Calu3 (cell line): ENCODE results near the gene CMTM3. TPM values are rescaled to one million over a fixed set of nuclear protein-coding genes. Genes with fewer than 3 reads are reported as not detected.

Experiments used
- BruUV-seq: library from RNA; stranded (reverse); fragments of 400-500 nt; replicated peaks from 2 replicates; lab custom pipeline; 2021; lab: Mats Ljungman, UMichigan
- CTCF ChIA-PET: fragments of 300-600 bp; sonication (Branson Sonifier 250); formaldehyde crosslinking; loops from one replicate; lab custom pipeline; 2022; ENCODE audit warnings: antibody characterized with exemption; lab: Charles Lee
- DNase-seq: peaks from one replicate; pipeline ENCODE4 v3.0.0; 2022
- H3K27ac Mint-ChIP-seq: one replicate; pipeline ENCODE4 v1.8.0; 2022; ENCODE audit warnings: mixed read lengths; ENCODE audit not compliant: unreplicated experiment
- H3K27me3 Mint-ChIP-seq: one replicate; pipeline ENCODE4 v1.8.0; 2022; ENCODE audit warnings: mixed read lengths; ENCODE audit not compliant: unreplicated experiment
- H3K36me3 Mint-ChIP-seq: one replicate; pipeline ENCODE4 v1.8.0; 2022; ENCODE audit warnings: mild to moderate bottlenecking, moderate library complexity, mixed read lengths; ENCODE audit not compliant: insufficient read depth, unreplicated experiment
- H3K4me1 Mint-ChIP-seq: one replicate; pipeline ENCODE4 v1.8.0; 2022; ENCODE audit warnings: mild to moderate bottlenecking, low read depth, mixed read lengths; ENCODE audit not compliant: unreplicated experiment
- H3K4me3 Mint-ChIP-seq: one replicate; pipeline ENCODE4 v1.8.0; 2022; ENCODE audit warnings: mild to moderate bottlenecking, low read depth, moderate library complexity, mixed read lengths; ENCODE audit not compliant: unreplicated experiment
- H3K9me3 Mint-ChIP-seq: one replicate; pipeline ENCODE4 v1.8.0; 2022; ENCODE audit warnings: low read depth, mixed read lengths; ENCODE audit not compliant: unreplicated experiment
- intact Hi-C: fragments of 100-400 bp; cut with micrococcal nuclease; formaldehyde crosslinking; loops from one replicate; pipeline ENCODE4 v1.10.0; 2022; ENCODE audit not compliant: unreplicated experiment
- total RNA-seq: library from RNA; stranded (reverse); gene quantifications from 2 replicates; pipeline ENCODE4 v1.2.3, GENCODE V29; 2022
- TF ChIP-seq, protein P1 (sequence below): fragments of 200-600 bp; IDR thresholded peaks from one replicate; pipeline ENCODE4 v1.8.0; 2022; ENCODE audit warnings: antibody characterized with exemption; ENCODE audit not compliant: unreplicated experiment

The CMTM3 gene
- total RNA-seq, 1 experiment from 2014 or later: 33.6 TPM

DNA sequence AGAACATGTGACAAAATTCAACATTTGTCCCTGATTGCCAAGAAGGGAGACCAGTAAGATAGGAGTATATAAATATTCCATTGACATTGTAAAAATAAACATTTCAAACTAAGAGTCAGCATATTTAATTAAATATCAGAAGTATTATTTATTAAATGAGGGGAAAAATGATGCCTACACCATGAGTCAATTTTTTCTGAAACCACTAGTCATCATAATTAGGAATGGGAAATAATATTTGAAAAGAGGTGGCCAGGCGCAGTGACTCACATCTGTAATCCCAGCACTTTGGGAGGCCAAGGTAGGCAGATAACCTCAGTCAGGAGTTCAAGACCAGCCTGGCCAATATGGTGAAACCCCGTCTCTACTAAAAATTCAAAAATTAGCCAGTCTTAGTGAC lies 36.1 kb upstream of the CMTM3 start:
- Mint-ChIP-seq H3K27ac (peak overlapping the region; percentile 90), H3K9me3 (no peaks in the 10 kb centered on the region), H3K4me3 (no peak overlapping the region), H3K4me1 (peaks cover 21% of the 10 kb centered on the region), H3K36me3 (peaks cover 79% of the 10 kb centered on the region), H3K27me3 (no peaks in the 10 kb centered on the region)
- intact Hi-C loops: no loop called here
- no TSS peak for BruUV-seq
- TF ChIP-seq, protein P1, sequence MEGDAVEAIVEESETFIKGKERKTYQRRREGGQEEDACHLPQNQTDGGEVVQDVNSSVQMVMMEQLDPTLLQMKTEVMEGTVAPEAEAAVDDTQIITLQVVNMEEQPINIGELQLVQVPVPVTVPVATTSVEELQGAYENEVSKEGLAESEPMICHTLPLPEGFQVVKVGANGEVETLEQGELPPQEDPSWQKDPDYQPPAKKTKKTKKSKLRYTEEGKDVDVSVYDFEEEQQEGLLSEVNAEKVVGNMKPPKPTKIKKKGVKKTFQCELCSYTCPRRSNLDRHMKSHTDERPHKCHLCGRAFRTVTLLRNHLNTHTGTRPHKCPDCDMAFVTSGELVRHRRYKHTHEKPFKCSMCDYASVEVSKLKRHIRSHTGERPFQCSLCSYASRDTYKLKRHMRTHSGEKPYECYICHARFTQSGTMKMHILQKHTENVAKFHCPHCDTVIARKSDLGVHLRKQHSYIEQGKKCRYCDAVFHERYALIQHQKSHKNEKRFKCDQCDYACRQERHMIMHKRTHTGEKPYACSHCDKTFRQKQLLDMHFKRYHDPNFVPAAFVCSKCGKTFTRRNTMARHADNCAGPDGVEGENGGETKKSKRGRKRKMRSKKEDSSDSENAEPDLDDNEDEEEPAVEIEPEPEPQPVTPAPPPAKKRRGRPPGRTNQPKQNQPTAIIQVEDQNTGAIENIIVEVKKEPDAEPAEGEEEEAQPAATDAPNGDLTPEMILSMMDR: no peak
- CTCF ChIA-PET: no interaction called here
- DNase-seq: no peak

DNA sequence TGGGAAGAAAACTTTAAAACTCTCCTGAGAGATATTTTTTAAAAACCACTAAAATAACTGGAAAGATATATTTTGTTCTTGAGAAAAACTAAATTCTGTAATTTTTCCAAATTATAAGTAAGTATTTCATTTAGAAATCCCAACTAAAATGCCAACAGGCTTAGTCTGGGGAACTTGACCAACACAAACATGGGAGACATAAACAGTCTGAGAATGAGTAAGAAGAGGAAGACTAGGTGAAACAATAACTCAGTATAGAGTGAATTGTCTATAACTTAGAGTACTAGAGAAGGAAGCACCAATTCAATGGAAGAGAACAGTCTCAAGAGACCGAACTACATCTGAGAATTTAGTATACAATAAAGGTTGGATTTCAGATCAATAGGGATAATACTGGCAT lies 35.4 kb upstream of the CMTM3 start:
- intact Hi-C loops: no loop called here
- Mint-ChIP-seq H3K27ac (peak overlapping the region; percentile 90), H3K27me3 (no peaks in the 10 kb centered on the region), H3K4me3 (peak overlapping the region; percentile 15), H3K4me1 (peaks cover 21% of the 10 kb centered on the region), H3K9me3 (no peaks in the 10 kb centered on the region), H3K36me3 (peaks cover 71% of the 10 kb centered on the region)
- CTCF ChIA-PET: interaction anchor here (1.0 to 2.2 kb wide), 3 partner anchors 11 to 47 kb away, joined by 4 to 6 read pairs (median 5); no protein-coding TSS in a partner anchor
- TF ChIP-seq, protein P1: no peak
- no peak for DNase-seq
- BruUV-seq: TSS peak; percentile 6

DNA sequence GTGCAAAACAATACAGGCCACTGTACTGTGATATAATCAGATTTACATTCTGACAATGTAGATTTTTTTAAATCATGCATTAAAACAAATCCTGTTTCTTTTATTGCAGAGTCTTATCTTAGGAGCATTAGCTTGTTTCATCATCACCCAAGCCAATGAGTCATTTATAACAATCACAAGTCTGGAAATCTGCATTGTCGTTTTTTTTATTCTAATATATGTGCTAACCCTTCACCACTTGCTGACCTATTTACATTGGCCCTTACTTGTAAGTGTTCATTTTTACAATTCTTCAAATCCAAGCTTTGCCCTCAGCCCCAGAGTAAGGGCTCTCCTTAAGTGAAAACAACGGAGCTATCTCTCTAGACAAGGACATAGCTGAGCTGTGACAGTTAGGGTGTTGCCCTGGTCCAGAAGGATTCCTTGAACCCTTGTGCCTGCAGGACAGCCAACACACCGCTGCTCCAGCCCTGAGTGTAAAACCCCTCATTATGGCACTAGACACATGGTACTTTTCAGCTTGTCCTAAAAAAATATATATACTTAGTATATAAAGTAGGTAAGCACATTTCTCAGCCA lies 34.6 kb upstream of the CMTM3 start:
- Mint-ChIP-seq H3K4me1 (peaks cover 21% of the 10 kb centered on the region), H3K36me3 (peaks cover 63% of the 10 kb centered on the region), H3K27me3 (no peaks in the 10 kb centered on the region), H3K27ac (peak overlapping the region; percentile 90), H3K9me3 (no peaks in the 10 kb centered on the region), H3K4me3 (no peak overlapping the region)
- CTCF ChIA-PET: interaction anchor here (0.5 to 2.2 kb wide), 5 partner anchors 10 to 188 kb away, joined by 3 to 6 read pairs (median 4); no protein-coding TSS in a partner anchor
- TF ChIP-seq, protein P1: no peak
- no TSS peak for BruUV-seq
- intact Hi-C loops: no loop called here
- no peak for DNase-seq

DNA sequence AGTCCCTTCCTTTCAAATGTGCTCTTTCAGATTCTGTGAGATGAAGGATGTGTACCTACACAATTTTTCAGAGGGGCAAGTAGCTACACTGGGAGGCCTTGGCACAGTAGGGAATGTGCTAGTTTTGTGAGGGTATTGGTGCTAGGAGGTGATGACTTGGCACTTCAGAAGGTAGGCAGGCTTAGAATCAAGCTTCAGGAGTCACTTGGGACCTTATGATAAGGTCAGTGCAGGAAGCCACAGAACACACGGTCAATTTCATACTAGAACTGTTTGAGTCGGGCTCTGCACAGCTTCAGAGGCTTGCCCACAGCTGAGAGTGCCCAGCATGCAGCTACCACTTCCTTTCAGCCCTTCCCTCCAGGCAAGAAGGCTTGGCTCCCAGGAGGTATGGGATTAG lies 32.1 kb upstream of the CMTM3 start:
- Mint-ChIP-seq H3K27ac (peak overlapping the region; percentile 4), H3K27me3 (no peaks in the 10 kb centered on the region), H3K4me1 (peaks cover 18% of the 10 kb centered on the region), H3K36me3 (peaks cover 39% of the 10 kb centered on the region), H3K4me3 (no peak overlapping the region), H3K9me3 (no peaks in the 10 kb centered on the region)
- no peak for DNase-seq
- intact Hi-C loops: no loop called here
- BruUV-seq: no TSS peak
- CTCF ChIA-PET: interaction anchor here (0.6 kb wide), 2 partner anchors 24 to 410 kb away, joined by 3 to 4 read pairs; no protein-coding TSS in a partner anchor
- TF ChIP-seq, protein P1: no peak
